Esophagus muscularis mucosa (tissue), 3 donors: ENCODE measurements around the gene RHEB.

ENCODE experiments used
- POLR2A ChIP-seq: fragments of 450-650 bp; IDR thresholded peaks from one replicate; pipeline ENCODE4 v1.6.1; 2017; ENCODE audit warnings: antibody characterized with exemption, moderate library complexity, mild to moderate bottlenecking, low read depth
- TF ChIP-seq, protein P1 (sequence below), 3 experiments: fragments of 200-600 bp in 2 of 3; fragments of 450-650 bp in 1 of 3; sonication (generic) in 2 of 3; IDR thresholded peaks; one replicate each; pipeline ENCODE4 v1.5.1; 2017 to 2019; ENCODE audit warnings: antibody characterized with exemption in 3 of 3, mild to moderate bottlenecking in 2 of 3, moderate library complexity in 1 of 3

DNA sequence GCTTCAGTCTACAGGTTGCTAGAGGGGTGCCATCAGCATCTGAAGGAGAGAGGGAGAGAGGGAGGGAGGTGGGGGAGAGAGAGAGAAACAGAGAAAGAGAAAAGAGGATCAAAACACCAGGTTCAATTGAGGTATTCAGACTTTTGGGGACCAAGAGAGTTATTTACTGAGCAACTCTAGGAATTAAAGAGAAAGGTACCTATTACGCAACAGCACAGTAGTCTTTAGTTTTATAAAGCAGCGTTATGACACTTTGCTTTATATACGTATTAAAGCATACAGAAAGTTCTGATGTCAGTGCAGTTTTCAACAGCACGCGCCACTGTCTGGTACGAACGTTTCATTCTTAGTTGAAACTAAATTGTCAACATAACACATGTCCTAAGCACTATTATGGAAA lies 41.8 kb downstream of the RHEB start:
- TF ChIP-seq POLR2A: no peak
- TF ChIP-seq, protein P1, sequence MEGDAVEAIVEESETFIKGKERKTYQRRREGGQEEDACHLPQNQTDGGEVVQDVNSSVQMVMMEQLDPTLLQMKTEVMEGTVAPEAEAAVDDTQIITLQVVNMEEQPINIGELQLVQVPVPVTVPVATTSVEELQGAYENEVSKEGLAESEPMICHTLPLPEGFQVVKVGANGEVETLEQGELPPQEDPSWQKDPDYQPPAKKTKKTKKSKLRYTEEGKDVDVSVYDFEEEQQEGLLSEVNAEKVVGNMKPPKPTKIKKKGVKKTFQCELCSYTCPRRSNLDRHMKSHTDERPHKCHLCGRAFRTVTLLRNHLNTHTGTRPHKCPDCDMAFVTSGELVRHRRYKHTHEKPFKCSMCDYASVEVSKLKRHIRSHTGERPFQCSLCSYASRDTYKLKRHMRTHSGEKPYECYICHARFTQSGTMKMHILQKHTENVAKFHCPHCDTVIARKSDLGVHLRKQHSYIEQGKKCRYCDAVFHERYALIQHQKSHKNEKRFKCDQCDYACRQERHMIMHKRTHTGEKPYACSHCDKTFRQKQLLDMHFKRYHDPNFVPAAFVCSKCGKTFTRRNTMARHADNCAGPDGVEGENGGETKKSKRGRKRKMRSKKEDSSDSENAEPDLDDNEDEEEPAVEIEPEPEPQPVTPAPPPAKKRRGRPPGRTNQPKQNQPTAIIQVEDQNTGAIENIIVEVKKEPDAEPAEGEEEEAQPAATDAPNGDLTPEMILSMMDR (IDR thresholded peaks at IDR 0.05): no peak
